MM.1S (cell line): ENCODE measurements around the gene SC5D.

Source experiments
- EZH2 ChIP-seq: fragments of 300-600 bp; sonication (generic); optimal IDR thresholded peaks from 2 replicates; pipeline ENCODE3; 2017; ENCODE audit warnings: low read depth, mild to moderate bottlenecking, antibody characterized with exemption, low read length, mixed read lengths
- TF ChIP-seq, protein P1 (sequence below): fragments of 300-600 bp; sonication (generic); IDR thresholded peaks from 2 replicates; pipeline ENCODE4 v1.5.1; 2016; ENCODE audit warnings: antibody characterized with exemption, low read length, mixed read lengths

DNA sequence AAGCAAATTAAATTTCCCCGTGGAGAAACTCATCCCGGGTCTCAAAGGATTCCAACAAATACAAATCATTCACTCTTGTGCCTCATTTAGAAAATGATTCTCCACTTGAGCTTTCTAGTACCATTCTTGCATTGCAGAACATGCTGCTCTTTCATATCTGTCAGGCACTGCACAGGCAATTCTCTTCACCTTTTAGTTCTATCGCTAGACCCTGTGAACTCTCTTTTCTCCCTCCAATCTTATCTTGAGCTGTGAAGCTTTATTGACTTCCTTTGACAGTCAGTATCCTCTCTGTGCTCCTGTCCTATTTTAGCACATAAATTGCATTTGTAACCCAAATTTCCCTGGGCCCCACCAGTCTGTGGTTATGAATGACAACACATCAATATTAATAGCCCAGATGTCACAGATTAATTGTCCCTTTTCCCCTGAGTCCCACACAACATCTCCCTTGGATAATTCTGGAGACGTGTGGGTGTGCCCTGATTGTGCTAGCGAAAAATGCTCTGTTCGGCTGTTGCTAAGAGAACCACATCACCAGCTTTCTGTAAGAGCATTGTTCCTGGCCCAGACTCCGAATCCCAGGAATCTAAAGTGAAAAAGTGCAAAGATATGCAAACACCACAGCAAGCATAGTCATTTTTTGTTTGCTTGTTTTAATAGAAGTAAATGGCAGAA is 22.4 kb upstream of the SC5D start:
- TF ChIP-seq EZH2 = no peak
- TF ChIP-seq, protein P1, sequence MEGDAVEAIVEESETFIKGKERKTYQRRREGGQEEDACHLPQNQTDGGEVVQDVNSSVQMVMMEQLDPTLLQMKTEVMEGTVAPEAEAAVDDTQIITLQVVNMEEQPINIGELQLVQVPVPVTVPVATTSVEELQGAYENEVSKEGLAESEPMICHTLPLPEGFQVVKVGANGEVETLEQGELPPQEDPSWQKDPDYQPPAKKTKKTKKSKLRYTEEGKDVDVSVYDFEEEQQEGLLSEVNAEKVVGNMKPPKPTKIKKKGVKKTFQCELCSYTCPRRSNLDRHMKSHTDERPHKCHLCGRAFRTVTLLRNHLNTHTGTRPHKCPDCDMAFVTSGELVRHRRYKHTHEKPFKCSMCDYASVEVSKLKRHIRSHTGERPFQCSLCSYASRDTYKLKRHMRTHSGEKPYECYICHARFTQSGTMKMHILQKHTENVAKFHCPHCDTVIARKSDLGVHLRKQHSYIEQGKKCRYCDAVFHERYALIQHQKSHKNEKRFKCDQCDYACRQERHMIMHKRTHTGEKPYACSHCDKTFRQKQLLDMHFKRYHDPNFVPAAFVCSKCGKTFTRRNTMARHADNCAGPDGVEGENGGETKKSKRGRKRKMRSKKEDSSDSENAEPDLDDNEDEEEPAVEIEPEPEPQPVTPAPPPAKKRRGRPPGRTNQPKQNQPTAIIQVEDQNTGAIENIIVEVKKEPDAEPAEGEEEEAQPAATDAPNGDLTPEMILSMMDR = no peak
